ENCODE measurements around the gene C12orf50.

DNA sequence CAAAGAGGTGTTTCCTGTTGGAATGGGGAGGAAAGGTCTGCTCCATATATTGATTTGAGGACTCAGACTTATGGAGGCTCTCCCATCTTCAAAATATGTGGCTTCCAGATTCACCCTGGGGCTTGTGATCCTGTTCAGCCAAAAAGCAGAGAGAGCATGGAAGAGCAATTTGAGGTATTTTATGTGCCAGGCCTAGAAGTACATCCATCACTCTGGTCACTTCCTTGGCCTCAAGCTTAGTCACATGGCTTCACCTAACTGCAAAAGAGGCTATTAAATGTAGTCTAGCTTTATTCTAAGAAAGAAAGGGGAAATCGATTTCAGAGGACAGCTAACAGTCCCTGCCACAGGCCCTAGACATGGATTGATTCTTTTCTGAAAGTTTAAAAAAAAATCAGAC, 86.2 kb downstream of the C12orf50 start:
- TF ChIP-seq, protein P1, sequence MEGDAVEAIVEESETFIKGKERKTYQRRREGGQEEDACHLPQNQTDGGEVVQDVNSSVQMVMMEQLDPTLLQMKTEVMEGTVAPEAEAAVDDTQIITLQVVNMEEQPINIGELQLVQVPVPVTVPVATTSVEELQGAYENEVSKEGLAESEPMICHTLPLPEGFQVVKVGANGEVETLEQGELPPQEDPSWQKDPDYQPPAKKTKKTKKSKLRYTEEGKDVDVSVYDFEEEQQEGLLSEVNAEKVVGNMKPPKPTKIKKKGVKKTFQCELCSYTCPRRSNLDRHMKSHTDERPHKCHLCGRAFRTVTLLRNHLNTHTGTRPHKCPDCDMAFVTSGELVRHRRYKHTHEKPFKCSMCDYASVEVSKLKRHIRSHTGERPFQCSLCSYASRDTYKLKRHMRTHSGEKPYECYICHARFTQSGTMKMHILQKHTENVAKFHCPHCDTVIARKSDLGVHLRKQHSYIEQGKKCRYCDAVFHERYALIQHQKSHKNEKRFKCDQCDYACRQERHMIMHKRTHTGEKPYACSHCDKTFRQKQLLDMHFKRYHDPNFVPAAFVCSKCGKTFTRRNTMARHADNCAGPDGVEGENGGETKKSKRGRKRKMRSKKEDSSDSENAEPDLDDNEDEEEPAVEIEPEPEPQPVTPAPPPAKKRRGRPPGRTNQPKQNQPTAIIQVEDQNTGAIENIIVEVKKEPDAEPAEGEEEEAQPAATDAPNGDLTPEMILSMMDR (IDR thresholded peaks at IDR 0.05): no peak
- no peak for TF ChIP-seq POLR2A (IDR thresholded peaks at IDR 0.05; ENCODE audit: low read depth)
- TF ChIP-seq POLR2AphosphoS5 (IDR thresholded peaks at IDR 0.05): no peak

Measured in esophagus muscularis mucosa (tissue), 3 donors.